Measurements from ENCODE around the gene EIPR1. TPM values are rescaled to one million over a fixed set of nuclear protein-coding genes. Genes with fewer than 3 reads are reported as not detected.

EIPR1 gene
- total RNA-seq (2022; extraction: Qiagen RNA extraction; ENCODE audit: low read depth) = 36.7 to 41.7 TPM (median 40.6 TPM) in 5 replicates

GRCh38 chr2:3377612-3378432 lies at the start of gene EIPR1:
Gene EIPR1 (minus strand): TSS chr2:3377818. CDS start chr2:3377689, 129 bp downstream.

GRCh38 chr2:3379647-3380534 lies 2.3 kb upstream of the EIPR1 start, which contains the start of gene TRAPPC12:
Gene TRAPPC12 (plus strand): TSS chr2:3379694. CDS start chr2:3387624, 7,930 bp downstream.

Other genes starting within 250 kb of the EIPR1 start
- 49.5 to 74.2 TPM (median 67.2 TPM) in 5 replicates for gene TRAPPC12, start 1.9 kb upstream of the EIPR1 start, total RNA-seq (2022; extraction: Qiagen RNA extraction; ENCODE audit: low read depth)
- gene ADI1, start 141.7 kb upstream of the EIPR1 start, total RNA-seq (2022; extraction: Qiagen RNA extraction; ENCODE audit: low read depth) = 53.9 to 57.7 TPM (median 56.0 TPM) in 5 replicates
- gene RNASEH1, start 180.5 kb upstream of the EIPR1 start, total RNA-seq (2022; extraction: Qiagen RNA extraction; ENCODE audit: low read depth) = 46.1 to 54.7 TPM (median 53.5 TPM) in 5 replicates
- 2,882 to 4,590 TPM (median 3,077 TPM) in 5 replicates for gene RPS7, start 197.4 kb upstream of the EIPR1 start, total RNA-seq (2022; extraction: Qiagen RNA extraction; ENCODE audit: low read depth)
- 0.39 to 1.4 TPM (median 0.47 TPM) in 5 replicates for gene COLEC11, start 217.3 kb upstream of the EIPR1 start, total RNA-seq (2022; extraction: Qiagen RNA extraction; ENCODE audit: low read depth)

Data from A549 treated with ZK216348 at 1 μM for 4 hours (cell line).